Lower lobe of right lung (tissue), 2 donors: Measurements from ENCODE around the gene DYSF. TPM values are rescaled to one million over a fixed set of nuclear protein-coding genes. Genes with fewer than 3 reads are reported as not detected.

Source experiments
- ATAC-seq, 2 donors: fragments of 200-7000 bp; cut with Tn5 transposase; one replicate each; pipeline ENCODE4 v1.9.1; 2020 to 2022; ENCODE audit warnings: mild to moderate bottlenecking in 2 of 2, moderate library complexity in 2 of 2
- DNase-seq: peaks from one replicate; pipeline ENCODE4 v3.0.0-alpha.2; 2020
- H3K27ac ChIP-seq: fragments of 200-600 bp; one replicate; pipeline ENCODE4 v1.8.0; 2022
- H3K27me3 ChIP-seq: fragments of 200-600 bp; one replicate; pipeline ENCODE4 v1.8.0; 2022; ENCODE audit warnings: low read depth
- H3K36me3 ChIP-seq: fragments of 200-600 bp; one replicate; pipeline ENCODE4 v1.8.0; 2022; ENCODE audit warnings: mild to moderate bottlenecking
- H3K4me1 ChIP-seq: fragments of 200-600 bp; one replicate; pipeline ENCODE4 v1.8.0; 2022
- H3K4me3 ChIP-seq: fragments of 200-600 bp; one replicate; pipeline ENCODE4 v1.8.0; 2022; ENCODE audit warnings: mild to moderate bottlenecking
- H3K9me3 ChIP-seq: fragments of 200-600 bp; one replicate; pipeline ENCODE4 v1.8.0; 2022
- CTCF ChIP-seq: fragments of 200-600 bp; IDR thresholded peaks from one replicate; pipeline ENCODE4 v1.8.0; 2022; ENCODE audit warnings: antibody characterized with exemption, mild to moderate bottlenecking
- intact Hi-C: fragments of 100-400 bp; cut with DNase I; formaldehyde crosslinking; loops from one replicate; pipeline ENCODE4 v1.11.0; 2022
- total RNA-seq: library from RNA; stranded (reverse); fragmentation: NEBNext Ultra II Directional; extraction: Animal tissue kit (Norgen Biotek cat#: 25700); gene quantifications from one replicate; pipeline ENCODE4 v1.2.1, GENCODE V29; 2021
- donor health status: DM: no; HTN: yes; CAD: no; lungs with severe emphysema.

Gene DYSF
- total RNA-seq, 1 donor from 2014 or later: 41.2 TPM

- DNase-seq: peak; percentile 13
- ATAC-seq: no peak
- no peaks in the 10 kb centered on the region for H3K27me3 ChIP-seq
- H3K4me1 ChIP-seq: no peaks in the 10 kb centered on the region
- H3K27ac ChIP-seq: no peak overlapping the region
- no peak for TF ChIP-seq CTCF
- H3K36me3 ChIP-seq: no peaks in the 10 kb centered on the region
- intact Hi-C loops: no loop called here
- no peak overlapping the region for H3K4me3 ChIP-seq
- no peaks in the 10 kb centered on the region for H3K9me3 ChIP-seq
Observed at GRCh38 chr2:71693286-71694270, 240.2 kb downstream of the DYSF start.

GRCh38 chr2:71694501-71695234, 241.3 kb downstream of the DYSF start:
- Histone ChIP-seq H3K4me1 (no peaks in the 10 kb centered on the region), H3K9me3 (no peaks in the 10 kb centered on the region), H3K36me3 (no peaks in the 10 kb centered on the region), H3K27me3 (no peaks in the 10 kb centered on the region), H3K4me3 (no peak overlapping the region), H3K27ac (no peak overlapping the region)
- ATAC-seq (no peak), DNase-seq (no peak)
- no peak for TF ChIP-seq CTCF
- intact Hi-C loops: no loop called here

- ATAC-seq: no peak
Observed at GRCh38 chr2:71695235-71696120, 242.1 kb downstream of the DYSF start.

GRCh38 chr2:71696381-71696780, 243.0 kb downstream of the DYSF start:
- ATAC-seq (no peak), DNase-seq (peak; percentile 18)
- Histone ChIP-seq H3K4me1 (no peaks in the 10 kb centered on the region), H3K36me3 (no peaks in the 10 kb centered on the region), H3K27me3 (no peaks in the 10 kb centered on the region), H3K4me3 (no peak overlapping the region), H3K9me3 (no peaks in the 10 kb centered on the region), H3K27ac (no peak overlapping the region)
- no peak for TF ChIP-seq CTCF
- intact Hi-C loops: no loop called here

More at GRCh38 chr2:71695235-71696120, 242.1 kb downstream of the DYSF start:
- H3K27me3 ChIP-seq: no peaks in the 10 kb centered on the region
- H3K9me3 ChIP-seq: no peaks in the 10 kb centered on the region
- H3K36me3 ChIP-seq: no peaks in the 10 kb centered on the region
- H3K27ac ChIP-seq: no peak overlapping the region
- H3K4me1 ChIP-seq: no peaks in the 10 kb centered on the region
- TF ChIP-seq CTCF: no peak
- intact Hi-C loops: no loop called here
- no peak for DNase-seq
- no peak overlapping the region for H3K4me3 ChIP-seq
